Activated gamma-delta T cell (primary cell): ENCODE measurements around the gene HM13.
"Not testable (repeated sequence)": the region's sequence is repeated elsewhere in the genome, so short reads cannot be mapped to it uniquely, and the experiment has no call there.

ENCODE experiments used
- DNase-seq: peaks from one replicate; lab custom pipeline; 2025; lab: John Stamatoyannopoulos, UW

Gene HM13

GRCh38 chr20:31542963-31543362, 28.7 kb downstream of the HM13 start:
- DNase-seq, result no peak

- no peak for DNase-seq
Measured at GRCh38 chr20:31543966-31544598, 29.8 kb downstream of the HM13 start.

- no peak for DNase-seq
Measured at GRCh38 chr20:31544600-31544999, 30.4 kb downstream of the HM13 start.

- not testable (repeated sequence) for DNase-seq
Measured at GRCh38 chr20:31545621-31546040, 31.4 kb downstream of the HM13 start.

- peak; percentile 59 for DNase-seq
Measured at GRCh38 chr20:31547017-31547675, 32.9 kb downstream of the HM13 start.

- DNase-seq, result no peak
Measured at GRCh38 chr20:31547720-31548298, 33.6 kb downstream of the HM13 start.

GRCh38 chr20:31548820-31549512, 34.7 kb downstream of the HM13 start:
- DNase-seq, result no peak

- DNase-seq, result no peak
Measured at GRCh38 chr20:31549513-31549880, 35.3 kb downstream of the HM13 start.

- DNase-seq, result no peak
Measured at GRCh38 chr20:31550099-31550498, 35.9 kb downstream of the HM13 start.

GRCh38 chr20:31551163-31552081, 37.2 kb downstream of the HM13 start:
- no peak for DNase-seq

GRCh38 chr20:31555203-31555775, 41.0 kb downstream of the HM13 start:
- no peak for DNase-seq

GRCh38 chr20:31559704-31560093, 45.5 kb downstream of the HM13 start:
- no peak for DNase-seq

- no peak for DNase-seq
Measured at GRCh38 chr20:31560094-31560745, 46.0 kb downstream of the HM13 start.

- no peak for DNase-seq
Measured at GRCh38 chr20:31560746-31561598, 46.7 kb downstream of the HM13 start.

GRCh38 chr20:31562241-31562640, 48.0 kb downstream of the HM13 start:
- DNase-seq, result no peak

GRCh38 chr20:31564284-31564683, 50.0 kb downstream of the HM13 start:
- DNase-seq, result no peak

- no peak for DNase-seq
Measured at GRCh38 chr20:31565699-31566318, 51.6 kb downstream of the HM13 start.

GRCh38 chr20:31566319-31566657, 52.0 kb downstream of the HM13 start:
- no peak for DNase-seq

- no peak for DNase-seq
Measured at GRCh38 chr20:31566658-31567379, 52.6 kb downstream of the HM13 start.
